Parathyroid adenoma (tissue), 2 donors: ENCODE results near the gene CSPG4.
"Not testable (repeated sequence)": the region's sequence is repeated elsewhere in the genome, so short reads cannot be mapped to it uniquely, and the experiment has no call there.

Experiments used
- H2AFZ ChIP-seq: fragments of 300-600 bp; sonication (generic); one replicate; pipeline ENCODE4 v1.7.0; 2017; ENCODE audit warnings: antibody characterized with exemption, mild to moderate bottlenecking
- H3K27ac ChIP-seq: fragments of 300-600 bp; sonication (generic); one replicate; pipeline ENCODE4 v1.7.0; 2017
- H3K27me3 ChIP-seq: fragments of 300-600 bp; sonication (generic); one replicate; pipeline ENCODE4 v1.7.0; 2017; ENCODE audit warnings: low read length; ENCODE audit not compliant: control insufficient read depth, insufficient read depth
- H3K36me3 ChIP-seq: fragments of 300-600 bp; sonication (generic); one replicate; pipeline ENCODE4 v1.7.0; 2017; ENCODE audit warnings: low read length; ENCODE audit not compliant: control insufficient read depth, insufficient read depth
- H3K4me1 ChIP-seq: fragments of 300-600 bp; sonication (generic); one replicate; pipeline ENCODE4 v1.7.0; 2017; ENCODE audit warnings: control low read depth
- H3K4me2 ChIP-seq: fragments of 300-600 bp; sonication (generic); one replicate; pipeline ENCODE4 v1.7.0; 2017; ENCODE audit warnings: low read length
- H3K4me3 ChIP-seq: fragments of 300-600 bp; sonication (generic); one replicate; pipeline ENCODE4 v1.7.0; 2017; ENCODE audit warnings: low read depth, low read length
- H3K79me2 ChIP-seq: fragments of 300-600 bp; sonication (generic); one replicate; pipeline ENCODE4 v1.7.0; 2017; ENCODE audit warnings: control low read depth
- H3K9ac ChIP-seq: fragments of 300-600 bp; sonication (generic); one replicate; pipeline ENCODE4 v1.7.0; 2017; ENCODE audit warnings: mild to moderate bottlenecking
- H3K9me3 ChIP-seq: fragments of 300-600 bp; sonication (generic); one replicate; pipeline ENCODE4 v1.7.0; 2017; ENCODE audit warnings: low read length; ENCODE audit not compliant: control insufficient read depth
- CTCF ChIP-seq: fragments of 300-600 bp; sonication (generic); IDR thresholded peaks from one replicate; pipeline ENCODE4 v1.7.0; 2017; ENCODE audit warnings: antibody characterized with exemption, mild to moderate bottlenecking
- donor health status: primary hyperparathyroidism.

The CSPG4 gene

GRCh38 chr15:75745305-75745704, 32.7 kb upstream of the CSPG4 start:
- Histone ChIP-seq H3K27ac (no peak overlapping the region), H3K4me1 (no peaks in the 10 kb centered on the region), H3K4me3 (no peak overlapping the region), H2AFZ (no peak overlapping the region), H3K9ac (no peak overlapping the region), H3K79me2 (no peaks in the 10 kb centered on the region), H3K27me3 (no peaks in the 10 kb centered on the region), H3K9me3 (no peaks in the 10 kb centered on the region), H3K36me3 (no peaks in the 10 kb centered on the region), H3K4me2 (no peak overlapping the region)
- TF ChIP-seq CTCF: no peak

- H3K9ac ChIP-seq, H3K36me3 ChIP-seq, H3K4me1 ChIP-seq, H3K4me3 ChIP-seq, H3K79me2 ChIP-seq, H3K4me2 ChIP-seq, H2AFZ ChIP-seq, H3K9me3 ChIP-seq, H3K27me3 ChIP-seq, H3K27ac ChIP-seq: not testable (repeated sequence)
Measured at GRCh38 chr15:75742346-75742745, 29.7 kb upstream of the CSPG4 start.

- H3K4me2 ChIP-seq: no peak overlapping the region
- no peaks in the 10 kb centered on the region for H3K4me1 ChIP-seq
- no peak overlapping the region for H3K9ac ChIP-seq
- H2AFZ ChIP-seq: no peak overlapping the region
- H3K27me3 ChIP-seq: no peaks in the 10 kb centered on the region
- H3K79me2 ChIP-seq: no peaks in the 10 kb centered on the region
- H3K27ac ChIP-seq: no peak overlapping the region
- H3K4me3 ChIP-seq: no peak overlapping the region
- no peaks in the 10 kb centered on the region for H3K9me3 ChIP-seq
- H3K36me3 ChIP-seq: no peaks in the 10 kb centered on the region
- TF ChIP-seq CTCF: no peak
Measured at GRCh38 chr15:75739791-75740190, 27.1 kb upstream of the CSPG4 start.

GRCh38 chr15:75738647-75739325, 26.1 kb upstream of the CSPG4 start:
- Histone ChIP-seq H3K9ac (no peak overlapping the region), H3K9me3 (no peaks in the 10 kb centered on the region), H3K4me2 (peak overlapping the region; percentile 96), H3K27ac (peak overlapping the region; percentile 19), H3K36me3 (no peaks in the 10 kb centered on the region), H3K27me3 (no peaks in the 10 kb centered on the region), H3K4me1 (no peaks in the 10 kb centered on the region), H3K79me2 (no peaks in the 10 kb centered on the region), H2AFZ (peak overlapping the region; percentile 92), H3K4me3 (peak overlapping the region; percentile 73)
- no peak for TF ChIP-seq CTCF

- Histone ChIP-seq H3K27ac (peak overlapping the region; percentile 24), H3K27me3 (no peaks in the 10 kb centered on the region), H3K4me1 (no peaks in the 10 kb centered on the region), H3K4me3 (peak overlapping the region; percentile 73), H3K36me3 (no peaks in the 10 kb centered on the region), H3K9me3 (no peaks in the 10 kb centered on the region), H2AFZ (peak overlapping the region; percentile 88), H3K9ac (peak overlapping the region; percentile 37), H3K4me2 (peak overlapping the region; percentile 96), H3K79me2 (no peaks in the 10 kb centered on the region)
- no peak for TF ChIP-seq CTCF
Measured at GRCh38 chr15:75738014-75738646, 25.5 kb upstream of the CSPG4 start.

GRCh38 chr15:75737116-75738013, 24.7 kb upstream of the CSPG4 start:
- peak overlapping the region; percentile 73 for H3K4me3 ChIP-seq
- H3K79me2 ChIP-seq, H3K36me3 ChIP-seq, H3K27ac ChIP-seq, H3K9me3 ChIP-seq, H3K4me1 ChIP-seq, H3K27me3 ChIP-seq, H3K9ac ChIP-seq: not testable (repeated sequence)
- H2AFZ ChIP-seq: peak overlapping the region; percentile 88
- H3K4me2 ChIP-seq: peak overlapping the region; percentile 96
